CD4-positive, alpha-beta T cell treated with Interleukin-15 for 1 hour (primary cell): ENCODE measurements around the gene PLCB1.
"Not testable (repeated sequence)": the region's sequence is repeated elsewhere in the genome, so short reads cannot be mapped to it uniquely, and the experiment has no call there.

Source experiments
- DNase-seq: peaks from one replicate; pipeline ENCODE4 v3.0.0-alpha.2; 2020

Gene PLCB1

GRCh38 chr20:8156235-8157079, 24.4 kb downstream of the PLCB1 start:
- DNase-seq = no peak

DNA sequence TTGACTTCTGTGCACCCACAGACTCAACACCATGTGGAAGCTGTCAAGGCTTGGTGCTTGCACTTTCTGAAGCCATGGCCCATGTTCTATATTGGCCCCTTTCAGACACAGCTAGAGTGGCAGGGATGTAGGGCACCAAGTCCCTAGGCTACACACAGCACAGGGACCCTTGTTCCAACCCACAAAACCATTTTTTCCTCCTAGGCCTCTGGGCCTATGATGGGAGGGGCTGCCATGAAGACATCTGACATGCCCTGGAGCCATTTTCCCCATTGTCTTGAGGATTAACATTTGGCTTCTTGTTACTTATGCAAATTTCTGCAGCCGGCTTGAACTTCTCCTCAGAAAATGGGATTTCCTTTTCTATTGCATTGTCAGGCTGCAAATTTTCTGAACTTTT, 27.2 kb downstream of the PLCB1 start:
- not testable (repeated sequence) for DNase-seq

DNA sequence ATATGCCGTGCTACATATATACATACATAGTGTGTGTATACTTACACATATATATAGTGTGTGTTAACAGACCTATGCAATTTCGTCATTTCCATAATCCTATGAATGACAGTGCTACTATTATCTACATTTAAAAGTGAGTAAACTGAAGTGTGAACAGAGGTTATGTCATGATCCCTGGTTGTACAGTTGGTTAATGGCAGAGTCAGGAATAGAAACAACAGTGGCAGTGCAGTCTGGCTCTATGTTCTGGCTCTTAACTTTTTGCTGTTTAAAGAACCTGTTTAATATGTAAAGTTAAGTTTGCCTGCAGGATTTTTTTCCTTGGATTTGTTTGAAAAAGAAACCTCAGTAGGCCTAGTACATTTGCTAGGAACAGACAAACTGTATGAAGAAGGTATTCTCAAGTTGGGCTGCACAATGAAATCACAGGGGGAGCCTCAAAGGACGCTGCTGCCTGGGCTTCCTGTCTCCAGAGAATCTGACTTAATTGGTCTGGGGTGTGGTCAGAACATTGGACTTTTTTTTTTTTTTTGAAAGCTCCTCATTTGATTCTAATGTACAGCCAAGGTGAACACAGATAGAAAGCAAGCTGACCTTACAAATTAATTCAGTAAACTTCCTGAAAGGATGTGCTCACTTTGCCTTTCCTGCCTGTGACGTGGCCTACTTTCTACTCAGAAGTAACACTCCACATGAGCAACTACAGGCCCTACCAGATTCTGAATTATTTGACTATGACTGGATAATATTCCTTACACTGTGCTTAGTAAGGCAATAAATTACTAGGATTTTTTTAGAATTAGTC, 29.4 kb downstream of the PLCB1 start:
- DNase-seq = no peak

DNA sequence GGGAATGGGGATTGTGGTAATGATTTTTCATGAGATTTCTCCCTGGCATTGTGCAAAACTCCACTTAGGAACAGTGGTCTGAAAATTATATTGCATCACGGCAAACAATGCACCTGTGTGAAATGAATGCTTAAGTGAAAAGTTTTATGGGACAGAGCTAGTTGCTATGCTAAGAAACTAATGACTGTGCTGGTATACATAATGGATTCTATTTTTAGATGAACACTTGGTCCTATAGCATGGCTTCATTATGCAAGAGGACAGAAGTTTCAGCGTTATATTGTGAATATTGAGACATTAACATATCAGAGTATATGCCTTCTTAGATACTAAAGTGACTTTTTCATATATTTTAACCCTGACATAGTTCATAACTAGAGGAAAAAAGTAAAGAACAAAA, 30.5 kb downstream of the PLCB1 start:
- no peak for DNase-seq

DNA sequence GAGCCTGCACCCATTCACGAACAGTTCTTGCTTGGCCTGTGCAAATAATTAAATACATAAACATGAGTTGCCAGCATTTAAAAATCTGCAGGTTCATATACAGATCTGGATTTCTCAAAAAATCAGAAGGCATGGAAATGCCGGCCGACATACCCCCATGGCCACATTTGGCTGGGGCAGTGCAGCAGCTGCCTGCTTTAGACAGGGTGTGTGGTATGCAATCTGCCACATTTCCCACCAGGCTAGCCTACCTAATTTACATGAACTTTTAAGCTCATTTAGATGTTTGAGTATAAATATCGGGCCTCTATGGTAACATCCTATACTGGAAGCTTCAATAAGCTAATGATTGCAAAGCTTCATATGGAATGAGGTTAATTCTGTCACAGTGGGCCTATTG, 31.5 kb downstream of the PLCB1 start:
- no peak for DNase-seq

DNA sequence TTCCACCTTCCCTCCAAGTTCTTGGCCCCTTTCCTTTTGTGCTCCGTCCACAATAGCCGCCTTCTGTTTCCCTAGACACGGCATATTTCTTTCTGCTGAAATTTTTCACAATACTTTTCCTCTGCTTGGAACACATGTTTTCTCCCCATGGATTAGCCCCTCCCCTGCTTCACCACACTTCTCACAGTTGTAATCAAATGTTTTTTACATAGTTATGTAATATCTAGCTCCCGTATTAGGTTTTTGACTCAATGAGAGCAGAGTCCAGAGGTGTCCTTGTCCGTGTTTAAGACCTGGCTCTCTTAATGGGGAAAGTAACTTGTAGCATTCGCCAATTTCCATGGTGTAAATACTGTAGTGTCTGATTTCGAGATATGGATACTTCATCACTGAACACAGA, 34.7 kb downstream of the PLCB1 start:
- DNase-seq = no peak

- DNase-seq = no peak
Observed at GRCh38 chr20:8168785-8169288, 36.8 kb downstream of the PLCB1 start.

DNA sequence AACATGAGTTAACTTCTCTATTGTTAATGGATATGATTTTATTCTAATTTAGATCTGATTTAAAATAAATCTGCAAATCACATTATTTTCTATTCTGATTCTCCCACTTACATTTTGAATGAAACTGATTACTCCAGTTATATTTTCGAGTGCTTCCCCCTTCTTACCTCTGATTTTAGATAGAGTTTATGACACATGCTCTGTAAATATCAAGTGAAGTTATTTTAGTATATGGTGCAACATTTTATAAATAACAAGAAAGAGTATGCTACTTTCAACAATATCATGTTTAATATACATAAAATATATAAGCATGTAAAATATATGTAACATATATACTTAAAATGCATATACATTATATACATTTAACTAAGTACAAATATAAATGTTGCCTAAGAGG, 38.9 kb downstream of the PLCB1 start:
- no peak for DNase-seq

DNA sequence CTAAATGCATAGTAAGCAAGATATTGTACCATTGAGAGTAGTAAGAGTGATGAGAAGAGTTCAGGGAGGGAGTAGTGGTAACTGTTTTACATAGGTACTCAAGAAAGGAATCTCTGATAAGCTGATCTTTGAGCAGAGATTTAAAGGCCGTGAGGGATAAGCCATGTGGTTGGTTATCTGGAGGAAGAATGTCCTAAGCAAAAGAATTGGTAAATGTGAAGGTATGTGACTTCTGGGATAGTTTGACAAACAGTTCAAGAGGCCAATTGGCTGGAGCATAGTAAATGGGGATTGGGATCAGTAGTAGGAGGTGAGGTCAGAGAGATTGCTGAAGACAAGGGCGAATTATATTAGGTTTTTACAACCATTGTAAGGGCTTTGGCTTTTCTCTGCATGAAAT, 40.1 kb downstream of the PLCB1 start:
- DNase-seq = no peak

DNA sequence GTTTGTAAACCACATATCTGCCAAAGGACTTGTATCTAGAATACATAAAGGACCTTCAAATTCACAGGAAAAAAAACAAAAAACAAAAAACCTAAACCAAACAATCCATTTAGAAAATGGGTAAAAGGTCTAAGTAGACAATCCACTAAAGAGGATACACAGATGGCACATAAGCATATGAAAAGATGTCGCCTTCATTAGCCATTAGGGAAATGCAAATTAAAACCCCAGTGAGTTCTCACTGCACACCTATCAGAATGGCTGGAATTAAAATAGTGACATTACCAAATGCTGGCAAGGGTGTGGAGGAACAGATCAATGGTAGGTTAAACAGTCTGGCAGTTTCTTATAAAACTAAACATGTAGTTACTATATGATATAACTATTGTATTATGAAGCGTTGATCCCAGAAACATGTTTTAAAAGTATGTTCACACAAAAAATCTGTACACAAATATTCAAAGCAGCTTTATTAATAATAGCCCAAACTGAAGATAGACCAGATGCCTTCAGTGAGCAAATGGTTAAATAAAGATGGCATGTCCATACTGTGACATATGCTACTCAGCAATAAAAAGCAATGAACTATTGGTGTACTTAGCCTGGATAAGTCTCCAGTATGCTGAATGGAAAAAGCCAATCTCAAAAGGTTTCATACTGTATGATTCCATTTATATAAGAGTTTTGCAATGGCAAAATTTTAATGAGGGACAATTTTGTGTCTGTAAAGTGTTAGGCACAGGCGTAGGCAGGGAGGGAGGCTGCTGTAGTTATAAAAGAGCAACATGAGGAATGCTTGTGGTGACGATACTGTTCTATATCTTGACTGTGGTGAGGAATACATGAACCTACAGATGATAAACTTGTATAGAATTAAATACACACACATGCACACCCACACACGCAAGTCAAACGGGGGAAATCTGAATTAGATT, 43.9 kb downstream of the PLCB1 start:
- no peak for DNase-seq

DNA sequence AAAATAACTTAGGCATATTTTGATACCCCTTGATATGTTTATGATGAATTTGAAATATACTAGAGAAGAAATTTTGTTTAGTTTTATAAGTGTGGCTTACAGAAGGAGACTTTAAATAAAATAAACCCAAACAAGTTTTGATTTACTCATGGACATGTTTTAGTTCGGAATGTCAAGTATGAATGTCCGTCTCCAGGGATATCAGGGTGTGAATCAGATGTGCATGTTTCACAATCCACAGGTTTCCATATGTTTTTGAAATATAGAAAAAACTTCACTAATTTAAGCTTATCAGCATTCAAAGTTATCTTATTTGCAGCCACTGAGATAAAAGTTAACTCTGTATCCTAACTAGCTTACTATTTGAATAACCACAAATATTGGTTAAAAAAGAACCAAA, 51.5 kb downstream of the PLCB1 start:
- no peak for DNase-seq

GRCh38 chr20:8187740-8188139, 55.7 kb downstream of the PLCB1 start:
- no peak for DNase-seq

- no peak for DNase-seq
Observed at GRCh38 chr20:8190043-8190880, 58.2 kb downstream of the PLCB1 start.

GRCh38 chr20:8194721-8195120, 62.7 kb downstream of the PLCB1 start:
- no peak for DNase-seq

DNA sequence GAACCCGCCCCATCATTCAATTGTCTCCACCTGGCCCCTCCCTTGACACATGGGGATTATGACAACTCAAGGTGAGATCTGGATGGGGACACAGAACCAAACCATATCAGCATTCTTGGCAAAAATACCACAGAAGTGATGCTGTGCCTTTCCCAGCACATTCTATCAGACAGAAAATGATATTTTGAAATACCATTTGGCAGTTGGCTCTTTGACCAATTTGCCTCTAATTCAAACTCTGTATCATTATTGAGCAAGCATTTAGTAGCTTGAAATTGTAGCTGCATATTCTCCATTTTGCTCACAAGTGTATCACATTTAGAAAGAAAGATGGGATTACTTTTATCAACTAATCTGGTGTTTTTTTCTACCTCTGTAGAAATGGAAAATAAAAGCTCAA, 64.0 kb downstream of the PLCB1 start:
- no peak for DNase-seq

DNA sequence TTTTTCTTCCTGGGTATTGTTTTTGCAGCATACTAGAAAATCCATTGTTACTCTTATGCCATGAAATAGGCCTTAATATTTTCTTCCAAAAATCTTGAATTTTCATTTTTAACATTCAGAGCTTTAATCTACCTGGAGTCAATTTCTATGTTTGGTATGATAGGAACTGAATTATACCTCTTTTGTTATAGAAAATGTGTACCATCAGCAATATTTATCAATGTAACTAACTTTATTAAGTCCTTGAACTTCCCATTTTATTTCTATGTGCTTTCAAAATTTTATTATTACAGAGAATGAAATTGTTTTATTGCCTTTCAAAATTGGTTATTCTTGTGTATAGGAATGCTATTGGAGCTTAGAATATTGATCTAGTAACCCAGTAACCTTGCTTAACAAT, 68.2 kb downstream of the PLCB1 start:
- no peak for DNase-seq

DNA sequence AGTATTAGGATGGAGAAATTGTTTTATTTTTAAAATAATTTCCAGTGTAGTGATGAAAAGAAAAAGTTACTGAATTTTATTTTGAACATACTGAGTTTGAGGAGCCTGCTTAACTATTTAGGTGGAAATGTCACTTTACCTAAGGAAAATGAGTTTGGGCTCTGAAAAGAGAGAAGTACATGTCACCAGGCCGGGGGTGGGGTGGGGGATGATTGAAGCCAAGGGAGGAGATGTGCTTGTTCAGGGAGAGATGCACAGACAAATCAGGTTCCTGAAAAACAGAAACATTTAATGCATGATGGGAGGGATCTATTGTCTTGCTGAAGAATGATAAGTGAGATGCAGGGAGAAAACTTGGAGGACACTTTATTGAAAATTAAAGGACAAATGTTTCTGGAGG, 71.3 kb downstream of the PLCB1 start:
- DNase-seq = no peak

- no peak for DNase-seq
Observed at GRCh38 chr20:8205996-8206395, 73.9 kb downstream of the PLCB1 start.

DNA sequence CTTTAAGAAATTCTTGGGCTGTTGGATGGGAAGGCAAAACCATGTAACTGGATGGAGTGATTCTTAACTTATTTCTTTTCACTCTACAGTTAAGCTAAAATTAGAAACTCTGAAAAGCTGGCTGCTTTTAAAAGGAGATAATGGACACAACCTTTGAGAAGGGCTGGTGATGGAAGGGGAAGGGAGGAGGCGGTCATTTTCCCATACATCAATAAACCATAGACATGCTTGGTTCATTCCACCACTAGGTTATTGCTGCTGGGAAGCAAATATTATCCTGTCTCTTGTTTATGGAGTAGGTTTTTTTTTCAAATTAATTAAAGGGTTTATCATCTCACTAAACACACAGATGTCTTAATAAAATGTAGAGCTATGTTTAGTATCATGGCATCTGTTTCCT, 76.2 kb downstream of the PLCB1 start:
- no peak for DNase-seq

GRCh38 chr20:8209061-8209460, 77.0 kb downstream of the PLCB1 start:
- DNase-seq = no peak

- DNase-seq = no peak
Observed at GRCh38 chr20:8210749-8211148, 78.7 kb downstream of the PLCB1 start.

DNA sequence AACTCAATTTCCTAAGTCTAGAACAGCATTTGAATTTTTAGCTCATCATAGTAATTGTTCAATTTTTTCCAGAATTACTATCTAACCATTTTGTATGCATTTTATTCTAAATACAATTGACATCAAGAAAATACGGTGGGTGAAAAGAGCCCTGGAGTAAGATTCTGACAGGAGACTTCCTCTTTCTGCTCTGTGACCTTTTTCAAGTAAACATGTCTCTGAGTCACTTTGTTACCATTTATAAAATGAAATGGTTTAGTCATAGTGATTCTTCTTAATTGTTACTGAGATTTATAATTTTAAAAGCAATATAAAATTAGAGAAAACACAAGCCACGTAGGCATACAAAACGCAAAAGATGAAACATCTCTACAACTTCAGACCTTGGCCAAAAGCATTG, 80.2 kb downstream of the PLCB1 start:
- DNase-seq = no peak
